ENCODE results near the gene DDX1. TPM values are rescaled to one million over a fixed set of nuclear protein-coding genes. Genes with fewer than 3 reads are reported as not detected.
"Not testable (repeated sequence)": the region's sequence is repeated elsewhere in the genome, so short reads cannot be mapped to it uniquely, and the experiment has no call there.

DDX1 gene
- total and polyA plus RNA-seq, 8 donors: 74.2 to 153 (median 126) TPM

GRCh38 chr2:15609341-15610042 is 17.8 kb downstream of the DDX1 start:
- no peak for DNase-seq
- no peak for TF ChIP-seq CTCF (IDR thresholded peaks at IDR 0.05)
- intact Hi-C loops (cut with DNase I): no loop called here
- no peaks in the 10 kb centered on the region for H3K27me3 ChIP-seq
- no peaks in the 10 kb centered on the region for H3K4me1 ChIP-seq
- no peak overlapping the region for H3K4me3 ChIP-seq
- no peaks in the 10 kb centered on the region for H3K9me3 ChIP-seq
- H3K27ac ChIP-seq: no peak overlapping the region
- peaks cover 3 to 76% of the 10 kb centered on the region in 2 donors for H3K36me3 ChIP-seq
- no peak for ATAC-seq

- H3K36me3 ChIP-seq: peaks cover 0 to 75% of the 10 kb centered on the region in 2 donors
- no peak overlapping the region for H3K27ac ChIP-seq
- H3K27me3 ChIP-seq: no peaks in the 10 kb centered on the region
- H3K9me3 ChIP-seq: no peaks in the 10 kb centered on the region
- DNase-seq: no peak
- intact Hi-C loops (cut with DNase I): no loop called here
- no peak for TF ChIP-seq CTCF (IDR thresholded peaks at IDR 0.05)
- no peaks in the 10 kb centered on the region for H3K4me1 ChIP-seq
- H3K4me3 ChIP-seq: no peak overlapping the region
- no peak for ATAC-seq
Observed at GRCh38 chr2:15610430-15610952, 18.8 kb downstream of the DDX1 start.

DNA sequence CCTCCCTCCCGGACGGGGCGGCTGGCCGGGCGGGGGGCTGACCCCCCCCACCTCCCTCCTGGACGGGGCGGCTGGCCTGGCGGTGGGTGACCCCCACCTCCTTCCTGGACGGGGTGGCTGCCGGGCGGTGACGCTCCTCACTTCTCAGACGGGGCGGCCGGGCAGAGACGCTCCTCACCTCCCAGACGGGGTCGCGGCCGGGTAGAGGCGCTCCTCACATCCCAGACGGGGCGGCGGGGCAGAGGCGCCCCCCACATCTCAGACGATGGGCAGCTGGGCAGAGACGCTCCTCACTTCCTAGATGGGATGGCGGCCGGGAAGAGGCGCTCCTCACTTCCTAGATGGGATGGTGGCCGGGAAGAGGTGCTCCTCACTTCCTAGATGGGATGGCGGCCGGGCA is 20.4 kb downstream of the DDX1 start:
- ATAC-seq; intact Hi-C loops (cut with DNase I); H3K4me1 ChIP-seq; H3K27ac ChIP-seq; DNase-seq; H3K27me3 ChIP-seq; H3K9me3 ChIP-seq; H3K4me3 ChIP-seq: not testable (repeated sequence)
- H3K36me3 ChIP-seq: peaks cover 0 to 67% of the 10 kb centered on the region in 2 donors

DNA sequence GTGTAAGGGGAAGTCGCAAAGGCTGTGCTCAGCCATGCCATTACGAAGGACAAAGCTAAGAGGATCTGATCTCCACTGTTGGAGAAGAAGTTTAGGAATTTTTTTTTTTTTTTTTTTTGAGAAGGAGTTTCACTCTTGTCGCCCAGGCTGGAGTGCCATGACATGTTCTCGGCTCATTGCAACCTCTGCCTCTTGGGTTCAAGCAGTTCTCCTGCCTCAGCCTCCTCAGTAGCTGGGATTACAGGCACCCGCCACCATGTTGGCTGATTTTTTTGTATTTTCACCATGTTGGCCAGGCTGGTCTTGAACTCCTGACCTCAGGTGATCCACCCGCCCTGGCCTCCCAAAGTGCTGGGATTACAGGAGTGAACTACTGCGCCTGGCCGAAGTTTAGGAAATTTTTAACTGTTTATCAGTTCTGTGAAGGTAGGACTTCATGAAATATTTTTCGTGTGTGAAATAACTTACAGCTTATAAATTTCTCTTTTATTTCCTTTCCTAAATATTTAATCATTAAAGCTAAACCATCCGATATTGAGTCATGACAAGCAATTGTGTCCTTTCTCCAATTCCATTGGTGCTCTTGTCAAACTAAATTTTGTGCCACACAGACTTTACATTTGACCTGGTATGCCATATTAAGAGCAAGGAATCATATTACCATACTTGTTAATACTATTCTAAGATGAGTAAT is 22.2 kb downstream of the DDX1 start:
- Histone ChIP-seq H3K4me1 (no peaks in the 10 kb centered on the region), H3K36me3 (peaks cover 0 to 67% of the 10 kb centered on the region in 2 donors), H3K4me3 (no peak overlapping the region), H3K9me3 (no peaks in the 10 kb centered on the region), H3K27ac (no peak overlapping the region), H3K27me3 (no peaks in the 10 kb centered on the region)
- ATAC-seq (no peak), DNase-seq (no peak)
- TF ChIP-seq CTCF (IDR thresholded peaks at IDR 0.05): no peak
- intact Hi-C loops (cut with DNase I): no loop called here

DNA sequence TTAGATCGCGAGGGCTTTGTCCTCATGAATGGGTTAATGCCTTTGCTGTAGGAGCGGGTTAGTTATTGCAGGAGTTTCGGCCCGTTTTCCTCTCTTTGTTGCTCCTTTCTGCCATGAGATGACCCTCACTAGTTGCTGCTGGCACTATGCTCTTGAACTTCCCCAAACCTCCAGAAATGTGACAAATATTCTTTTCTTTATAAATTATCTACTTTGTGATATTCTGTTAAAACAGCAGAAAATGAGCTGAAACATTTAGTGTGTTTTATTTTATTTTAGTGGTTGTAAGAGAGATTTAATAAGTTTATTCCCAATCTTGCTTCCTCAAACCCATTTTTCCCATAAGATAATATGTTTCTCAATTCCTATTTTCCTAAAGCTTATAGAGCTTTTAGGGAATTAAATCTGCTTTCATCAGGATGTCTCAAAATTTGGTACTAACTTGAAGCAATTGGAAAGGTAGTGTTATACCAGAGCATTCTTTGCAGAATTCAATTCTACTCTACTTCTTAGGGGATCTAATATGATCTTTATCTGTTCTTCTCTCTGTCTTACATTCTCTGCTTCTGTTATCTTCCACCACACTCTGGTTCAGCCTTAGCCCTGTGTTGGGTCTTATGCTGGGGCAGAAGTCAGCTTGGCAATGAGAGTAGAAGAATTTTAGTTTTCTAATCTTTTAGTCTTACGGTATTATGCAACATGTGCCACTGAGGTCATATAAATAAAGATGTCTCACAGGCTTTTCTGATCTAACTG is 23.1 kb downstream of the DDX1 start:
- intact Hi-C loops (cut with DNase I): no loop called here
- no peak overlapping the region for H3K27ac ChIP-seq
- DNase-seq (no peak), ATAC-seq (no peak)
- H3K36me3 ChIP-seq: peaks cover 0 to 68% of the 10 kb centered on the region in 2 donors
- no peaks in the 10 kb centered on the region for H3K27me3 ChIP-seq
- no peak overlapping the region for H3K4me3 ChIP-seq
- no peak for TF ChIP-seq CTCF (IDR thresholded peaks at IDR 0.05)
- no peaks in the 10 kb centered on the region for H3K9me3 ChIP-seq
- H3K4me1 ChIP-seq: no peaks in the 10 kb centered on the region

Measured in left lung (tissue), 10 donors.